Stimulated activated CD4-positive, alpha-beta T cell treated with anti-CD3 and anti-CD28 coated beads, Interleukin-15, amount 100 ng/mL, for 1 hour (primary cell): ENCODE results near the gene ANKH.

Experiments used
- DNase-seq, 2 donors: peaks; one replicate each; pipeline ENCODE4 v3.0.0-alpha.2; 2020; ENCODE audit warnings: low read depth in 1 of 2, low spot score in 1 of 2

ANKH gene

GRCh38 chr5:14720236-14720923, 151.2 kb downstream of the ANKH start:
- no peak for DNase-seq

- no peak for DNase-seq
Observed at GRCh38 chr5:14718778-14719177, 152.8 kb downstream of the ANKH start.

- no peak for DNase-seq
Observed at GRCh38 chr5:14716755-14717752, 154.5 kb downstream of the ANKH start.

- DNase-seq: no peak
Observed at GRCh38 chr5:14715481-14715880, 156.1 kb downstream of the ANKH start.

GRCh38 chr5:14714706-14715105, 156.9 kb downstream of the ANKH start:
- no peak for DNase-seq

GRCh38 chr5:14713476-14714390, 157.8 kb downstream of the ANKH start:
- no peak for DNase-seq

- DNase-seq: no peak
Observed at GRCh38 chr5:14712666-14713065, 158.9 kb downstream of the ANKH start.

GRCh38 chr5:14712131-14712530, 159.4 kb downstream of the ANKH start:
- no peak for DNase-seq

GRCh38 chr5:14710313-14710994, 161.1 kb downstream of the ANKH start:
- no peak for DNase-seq

- DNase-seq: no peak
Observed at GRCh38 chr5:14708551-14708950, 163.0 kb downstream of the ANKH start.

GRCh38 chr5:14707811-14708390, 163.7 kb downstream of the ANKH start:
- DNase-seq: no peak

GRCh38 chr5:14706615-14707021, 165.0 kb downstream of the ANKH start:
- no peak for DNase-seq

GRCh38 chr5:14705556-14705955, 166.0 kb downstream of the ANKH start:
- no peak for DNase-seq

GRCh38 chr5:14702238-14702839, 169.2 kb downstream of the ANKH start:
- no peak for DNase-seq

GRCh38 chr5:14701556-14701955, 170.0 kb downstream of the ANKH start:
- DNase-seq: no peak

- no peak for DNase-seq
Observed at GRCh38 chr5:14700478-14701436, 170.8 kb downstream of the ANKH start.

GRCh38 chr5:14699807-14700400, 171.7 kb downstream of the ANKH start:
- no peak for DNase-seq

- no peak for DNase-seq
Observed at GRCh38 chr5:14699159-14699558, 172.4 kb downstream of the ANKH start.
